ENCODE data around the gene SLC16A12. TPM values are rescaled to one million over a fixed set of nuclear protein-coding genes. Genes with fewer than 3 reads are reported as not detected.

SLC16A12 gene
- total and polyA plus RNA-seq, 12 donors: 1.8 to 3.6 (median 2.7) TPM

DNA sequence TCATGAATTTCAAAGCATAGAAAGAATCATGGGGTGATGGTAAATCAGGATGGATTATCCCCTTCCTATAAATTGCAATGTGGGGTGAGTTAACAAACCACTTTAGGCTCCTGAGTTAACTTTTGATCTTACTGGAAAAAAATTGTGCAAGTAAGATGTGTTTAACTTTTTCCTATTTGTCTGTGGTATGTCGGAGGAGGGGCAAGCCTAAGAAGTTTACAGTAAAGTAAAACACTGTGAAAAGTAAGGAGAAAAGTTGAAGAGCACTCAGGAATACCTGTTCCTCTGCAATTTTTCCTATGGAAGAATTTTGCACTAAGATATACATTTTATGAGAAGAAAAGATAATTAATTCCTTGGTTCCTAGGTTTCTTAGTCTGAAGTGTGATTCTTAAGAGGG is 76.6 kb downstream of the SLC16A12 start:
- no peak for ATAC-seq
- TF ChIP-seq CTCF (IDR thresholded peaks at IDR 0.05): no peak
- intact Hi-C loops (cut with DNase I): no loop called here
- Histone ChIP-seq H3K27ac (peak overlapping the region in 5 of 10 donors; percentile 6 to 72 (median 52)), H3K4me3 (no peak overlapping the region), H3K4me1 (peaks cover 4 to 21% (median 14%) of the 10 kb centered on the region in 9 donors), H3K9me3 (no peaks in the 10 kb centered on the region), H3K36me3 (no peaks in the 10 kb centered on the region), H3K27me3 (no peaks in the 10 kb centered on the region)
- DNase-seq: no peak
- whole genome bisulfite sequencing, 2 donors: 84 to 87% methylated on average over 1 of the region's 1 CpG

DNA sequence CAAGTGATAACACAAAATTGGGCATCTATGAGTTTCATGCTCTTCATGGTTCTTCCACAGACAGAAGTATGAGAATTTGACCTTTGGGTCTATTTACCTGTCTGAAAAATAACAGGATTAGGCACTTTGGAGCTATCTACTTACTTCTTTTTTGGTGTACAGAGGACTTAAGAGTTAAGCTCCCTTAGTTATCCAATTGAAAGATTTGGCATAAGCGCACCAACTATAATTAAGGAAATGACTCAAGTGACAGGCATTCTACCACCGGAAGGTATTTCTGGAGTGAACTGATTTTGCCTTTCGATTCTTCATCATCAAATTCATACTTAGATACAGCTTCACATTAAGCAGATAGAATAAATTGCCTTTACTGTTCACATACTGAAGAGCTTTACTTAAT is 77.1 kb downstream of the SLC16A12 start:
- WGBS, 2 donors: 13 to 18% methylated on average over 3 of the region's 3 CpGs
- no peak overlapping the region for H3K4me3 ChIP-seq
- H3K9me3 ChIP-seq: no peaks in the 10 kb centered on the region
- TF ChIP-seq CTCF (IDR thresholded peaks at IDR 0.05): no peak
- H3K36me3 ChIP-seq: no peaks in the 10 kb centered on the region
- DNase-seq (no peak), ATAC-seq (peak in 5 of 8 donors; percentile 43 to 85 (median 67))
- H3K4me1 ChIP-seq: peaks cover 3 to 20% (median 13%) of the 10 kb centered on the region in 9 donors
- H3K27ac ChIP-seq: peak overlapping the region in 5 of 10 donors; percentile 4 to 72 (median 52)
- intact Hi-C loops (cut with DNase I): no loop called here
- no peaks in the 10 kb centered on the region for H3K27me3 ChIP-seq

DNA sequence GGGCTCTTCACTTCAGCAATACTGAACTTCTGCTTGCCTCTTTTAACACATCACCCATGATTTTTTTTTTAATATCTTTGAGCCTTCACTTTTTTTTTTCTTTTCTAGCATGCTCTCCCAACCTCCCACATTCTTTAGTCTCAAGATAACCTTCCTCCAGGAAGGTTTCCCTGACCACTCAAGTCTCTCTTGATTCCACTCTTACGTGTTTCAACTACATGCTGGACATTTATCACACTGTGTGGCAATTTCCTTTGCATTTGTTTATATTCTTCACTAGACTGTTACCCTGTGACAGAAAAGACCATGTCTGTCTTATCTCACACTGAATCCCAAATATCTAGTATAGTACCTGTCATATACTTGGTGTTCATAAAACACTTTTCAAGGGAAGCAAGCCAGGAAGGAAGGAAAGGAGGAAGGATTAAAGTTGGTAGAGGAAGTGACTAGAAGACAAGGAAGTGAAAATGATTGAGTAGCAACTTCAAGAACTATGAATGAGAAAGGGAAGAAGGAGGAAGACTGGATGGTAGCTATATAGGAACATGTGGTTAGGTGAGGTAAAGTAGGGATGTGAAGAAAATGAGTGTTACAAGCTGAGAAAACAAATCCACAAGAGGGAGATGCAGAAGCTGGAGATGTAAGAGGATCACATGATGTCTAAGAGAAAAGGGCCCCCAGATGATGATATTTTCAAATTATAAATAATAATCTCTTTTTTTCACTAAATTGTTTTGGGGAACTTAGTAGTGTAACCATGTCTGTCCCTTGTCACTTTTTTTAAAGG is 80.6 kb downstream of the SLC16A12 start:
- Histone ChIP-seq H3K27me3 (no peaks in the 10 kb centered on the region), H3K36me3 (no peaks in the 10 kb centered on the region), H3K4me1 (peaks cover 3 to 20% (median 13%) of the 10 kb centered on the region in 9 donors), H3K27ac (no peak overlapping the region), H3K4me3 (no peak overlapping the region), H3K9me3 (peaks cover 0 to 4% (median 0%) of the 10 kb centered on the region in 11 donors)
- TF ChIP-seq CTCF (IDR thresholded peaks at IDR 0.05): no peak
- DNase-seq (no peak), ATAC-seq (no peak)
- intact Hi-C loops (cut with DNase I): no loop called here
- 84 to 86% methylated on average over 1 of the region's 1 CpG for WGBS, 2 donors

DNA sequence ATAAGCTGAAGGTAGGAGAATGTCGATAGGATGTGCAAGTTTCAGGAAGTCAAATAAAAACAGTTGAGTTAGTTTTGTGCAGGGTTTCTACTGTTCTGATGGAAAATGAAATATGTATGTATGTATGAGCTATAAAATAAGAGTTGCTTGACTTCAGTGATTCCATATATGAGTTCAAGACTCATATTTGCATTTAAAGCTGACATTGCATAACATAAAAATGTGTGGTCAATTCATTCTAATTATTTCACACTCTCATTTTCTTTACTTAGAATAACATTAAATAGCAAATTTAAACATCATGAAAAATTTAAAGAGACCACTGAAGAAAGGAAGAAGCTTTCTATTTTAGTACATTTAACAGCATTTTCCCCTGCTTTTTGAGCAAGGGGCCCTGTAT is 83.2 kb downstream of the SLC16A12 start:
- H3K4me1 ChIP-seq: peaks cover 0 to 4% (median 0%) of the 10 kb centered on the region in 9 donors
- intact Hi-C loops (cut with DNase I): no loop called here
- 56 to 61% methylated on average over 1 of the region's 1 CpG for WGBS, 2 donors
- no peaks in the 10 kb centered on the region for H3K27me3 ChIP-seq
- peaks cover 0 to 4% (median 0%) of the 10 kb centered on the region in 11 donors for H3K9me3 ChIP-seq
- no peak for DNase-seq
- no peak overlapping the region for H3K27ac ChIP-seq
- no peak for ATAC-seq
- no peak for TF ChIP-seq CTCF (IDR thresholded peaks at IDR 0.05)
- H3K36me3 ChIP-seq: no peaks in the 10 kb centered on the region
- no peak overlapping the region for H3K4me3 ChIP-seq
